A673 (cell line): Measurements from ENCODE around the gene ENTPD6.

Experiments
- EZH2 ChIP-seq: fragments of 200-600 bp; sonication (generic); IDR thresholded peaks from 2 replicates; pipeline ENCODE4 v1.6.1; 2017; ENCODE audit warnings: borderline replicate concordance, low read depth, mild to moderate bottlenecking, mixed read lengths, antibody characterized with exemption, low read length; ENCODE audit not compliant: poor library complexity, severe bottlenecking
- TF ChIP-seq, protein P1 (sequence below): fragments of 300-800, 200-600 bp; sonication (generic); conservative IDR thresholded peaks from 2 replicates; pipeline ENCODE4 v1.5.1; 2017; ENCODE audit warnings: low read depth, mild to moderate bottlenecking, antibody characterized with exemption, low read length, moderate library complexity, mixed read lengths

DNA sequence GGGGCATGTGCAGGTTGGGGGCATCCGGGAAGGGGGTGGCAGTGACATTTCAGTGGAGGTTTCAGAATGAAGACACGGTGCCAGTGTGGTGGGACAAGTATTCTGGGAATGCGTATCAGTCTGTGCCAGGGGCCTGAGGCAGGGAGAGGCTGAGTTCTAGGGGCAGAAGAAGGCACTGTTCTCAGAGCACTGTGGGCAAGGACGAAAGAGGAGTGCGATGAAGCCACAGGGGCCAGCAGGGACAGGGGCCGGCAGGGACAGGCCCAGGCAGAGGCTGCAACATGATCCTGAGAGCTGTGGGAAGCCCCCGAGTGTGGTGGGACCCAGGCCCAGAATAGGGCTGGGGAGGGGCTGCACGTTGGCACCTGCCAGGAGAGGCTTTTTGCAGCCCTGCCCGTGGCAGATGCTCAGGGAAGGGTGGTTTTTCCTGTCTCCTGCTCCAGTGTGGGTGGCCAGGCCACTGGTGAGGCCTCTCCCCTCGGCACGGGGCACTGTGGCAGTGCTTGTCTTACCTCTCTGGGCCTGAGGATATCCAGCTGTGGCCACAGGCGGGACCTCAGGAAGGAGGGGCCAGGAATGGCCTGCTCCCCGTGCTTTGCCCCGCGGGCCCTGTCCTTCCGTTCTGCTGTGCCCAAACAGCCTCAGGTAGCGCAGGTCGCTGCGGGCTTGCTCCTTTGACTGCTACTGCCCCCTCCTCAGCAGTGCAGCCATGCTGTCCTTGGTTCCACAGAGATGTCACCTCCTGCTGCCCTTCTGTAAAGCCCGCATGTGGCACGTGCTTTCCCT lies 10.0 kb downstream of the ENTPD6 start:
- TF ChIP-seq, protein P1, sequence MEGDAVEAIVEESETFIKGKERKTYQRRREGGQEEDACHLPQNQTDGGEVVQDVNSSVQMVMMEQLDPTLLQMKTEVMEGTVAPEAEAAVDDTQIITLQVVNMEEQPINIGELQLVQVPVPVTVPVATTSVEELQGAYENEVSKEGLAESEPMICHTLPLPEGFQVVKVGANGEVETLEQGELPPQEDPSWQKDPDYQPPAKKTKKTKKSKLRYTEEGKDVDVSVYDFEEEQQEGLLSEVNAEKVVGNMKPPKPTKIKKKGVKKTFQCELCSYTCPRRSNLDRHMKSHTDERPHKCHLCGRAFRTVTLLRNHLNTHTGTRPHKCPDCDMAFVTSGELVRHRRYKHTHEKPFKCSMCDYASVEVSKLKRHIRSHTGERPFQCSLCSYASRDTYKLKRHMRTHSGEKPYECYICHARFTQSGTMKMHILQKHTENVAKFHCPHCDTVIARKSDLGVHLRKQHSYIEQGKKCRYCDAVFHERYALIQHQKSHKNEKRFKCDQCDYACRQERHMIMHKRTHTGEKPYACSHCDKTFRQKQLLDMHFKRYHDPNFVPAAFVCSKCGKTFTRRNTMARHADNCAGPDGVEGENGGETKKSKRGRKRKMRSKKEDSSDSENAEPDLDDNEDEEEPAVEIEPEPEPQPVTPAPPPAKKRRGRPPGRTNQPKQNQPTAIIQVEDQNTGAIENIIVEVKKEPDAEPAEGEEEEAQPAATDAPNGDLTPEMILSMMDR: no peak
- no peak for TF ChIP-seq EZH2
